HL-60/S4 treated with phorbol 12-myristate 13-acetate at 8.2 ng/mL for 4 days and 3 days (cell line): ENCODE results near the gene EDN2.

ENCODE experiments used
- in situ Hi-C: fragments of 300-500 bp; cut with MboI; formaldehyde crosslinking; loops from 2 replicates; pipeline ENCODE4 v1.15.0; 2022; ENCODE audit warnings: low sequenced_read_pairs

Gene EDN2

GRCh38 chr1:41518471-41518870 lies 34.0 kb upstream of the EDN2 start:
- in situ Hi-C loops: no loop called here

GRCh38 chr1:41517062-41517438 lies 32.6 kb upstream of the EDN2 start:
- in situ Hi-C loops: no loop called here

- in situ Hi-C loops: no loop called here
Observed at GRCh38 chr1:41516168-41517061, 31.9 kb upstream of the EDN2 start.

GRCh38 chr1:41515778-41516167 lies 31.3 kb upstream of the EDN2 start:
- in situ Hi-C loops: no loop called here

GRCh38 chr1:41515131-41515678 lies 30.7 kb upstream of the EDN2 start:
- in situ Hi-C loops: no loop called here

- in situ Hi-C loops: no loop called here
Observed at GRCh38 chr1:41514381-41514780, 29.9 kb upstream of the EDN2 start.

GRCh38 chr1:41513383-41513735 lies 28.9 kb upstream of the EDN2 start:
- in situ Hi-C loops: no loop called here

GRCh38 chr1:41512701-41513382 lies 28.4 kb upstream of the EDN2 start:
- in situ Hi-C loops: no loop called here

- in situ Hi-C loops: no loop called here
Observed at GRCh38 chr1:41511239-41511540, 26.7 kb upstream of the EDN2 start.

- in situ Hi-C loops: no loop called here
Observed at GRCh38 chr1:41510531-41511238, 26.2 kb upstream of the EDN2 start.

- in situ Hi-C loops: no loop called here
Observed at GRCh38 chr1:41509270-41509671, 24.8 kb upstream of the EDN2 start.

- in situ Hi-C loops: no loop called here
Observed at GRCh38 chr1:41508290-41508689, 23.8 kb upstream of the EDN2 start.

- in situ Hi-C loops: no loop called here
Observed at GRCh38 chr1:41507836-41508235, 23.4 kb upstream of the EDN2 start.

- in situ Hi-C loops: no loop called here
Observed at GRCh38 chr1:41507110-41507720, 22.7 kb upstream of the EDN2 start.

- in situ Hi-C loops: no loop called here
Observed at GRCh38 chr1:41504114-41505035, 19.9 kb upstream of the EDN2 start.

- in situ Hi-C loops: no loop called here
Observed at GRCh38 chr1:41503538-41504113, 19.1 kb upstream of the EDN2 start.

GRCh38 chr1:41502912-41503311 lies 18.4 kb upstream of the EDN2 start:
- in situ Hi-C loops: no loop called here

GRCh38 chr1:41501581-41501980 lies 17.1 kb upstream of the EDN2 start:
- in situ Hi-C loops: no loop called here

- in situ Hi-C loops: no loop called here
Observed at GRCh38 chr1:41500781-41501518, 16.5 kb upstream of the EDN2 start.
